Jurkat, Clone E6-1 (cell line): ENCODE measurements around the gene ZNF598. TPM values are rescaled to one million over a fixed set of nuclear protein-coding genes. Genes with fewer than 3 reads are reported as not detected.

ENCODE experiments used
- DNase-seq: peaks from one replicate; pipeline ENCODE4 v3.0.0-alpha.2; 2011; ENCODE audit warnings: low read depth, low spot score
- H3K4me3 ChIP-seq: 2 replicates; pipeline ENCODE4 v1.5.1; 2011; ENCODE audit warnings: mild to moderate bottlenecking, low read length, control low read depth, moderate library complexity
- polyA plus RNA-seq: library from polyadenylated mRNA; unstranded; fragments of >200 nt; gene quantifications from one replicate; pipeline ENCODE4 v1.2.1, GENCODE V29; 2012; ENCODE audit warnings: missing spikeins; ENCODE audit not compliant: insufficient read length, insufficient read depth

Gene ZNF598
- polyA plus RNA-seq = 44.6 TPM

DNA sequence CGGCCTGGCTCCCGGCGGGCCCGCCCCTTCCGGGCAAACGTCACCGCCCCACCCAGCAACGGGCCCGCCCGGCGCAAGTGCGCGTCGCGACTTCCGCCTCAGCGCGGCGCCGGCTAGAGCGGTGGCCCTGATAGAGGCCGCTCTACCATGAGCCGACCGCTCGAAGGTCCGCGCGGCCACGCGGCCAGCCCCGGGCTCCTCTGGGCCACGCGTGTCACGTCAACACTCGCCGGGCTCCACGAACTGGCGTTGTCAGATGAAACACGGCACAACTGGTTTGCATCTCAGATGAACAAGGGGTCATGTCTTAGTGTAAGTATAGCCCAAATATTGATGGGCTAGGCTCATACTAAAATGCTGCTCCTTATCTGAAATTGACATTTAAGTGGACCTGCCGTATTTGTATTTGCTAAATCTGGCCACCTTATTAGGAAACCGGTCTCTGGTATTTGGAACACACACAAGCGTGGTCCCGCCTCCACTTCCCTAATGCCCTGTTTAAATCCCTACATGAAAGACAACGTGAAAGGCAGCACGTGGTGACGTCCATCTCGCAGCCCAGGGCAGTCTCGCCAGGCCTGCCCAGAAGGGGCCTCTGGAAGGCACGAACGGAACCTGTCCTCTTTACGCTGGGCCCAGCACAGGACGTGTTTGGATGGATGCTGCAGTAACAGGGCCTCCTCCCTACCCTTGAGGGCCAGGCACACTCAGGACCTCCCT is at the start of gene ZNF598:
Gene ZNF598 (minus strand): TSS at position 31 of the 720 bp plus-strand sequence.
- peak within 1 kb of the TSS; percentile 78 for H3K4me3 ChIP-seq
- DNase-seq = peak; percentile 56

DNA sequence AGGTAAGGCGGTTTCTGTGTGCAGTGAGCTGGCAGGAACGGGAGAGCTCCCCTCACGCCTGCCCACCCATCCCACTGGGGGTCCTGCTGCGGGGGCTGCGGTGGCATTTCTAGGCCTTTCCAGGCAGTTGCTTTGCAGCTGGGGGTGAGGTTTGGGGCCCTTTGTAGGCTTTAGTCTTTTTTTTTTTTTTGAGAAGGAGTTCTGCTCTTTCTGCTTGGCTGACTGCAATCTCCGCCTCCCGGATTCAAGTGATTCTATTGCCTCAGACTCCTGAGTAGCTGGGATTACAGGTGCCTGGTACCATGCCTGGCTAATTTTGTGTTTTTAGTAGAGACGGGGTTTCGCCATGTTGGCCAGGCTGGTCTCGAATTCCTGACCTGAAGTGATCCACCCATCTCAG is 49.3 kb upstream of the ZNF598 start:
- H3K4me3 ChIP-seq = no peak overlapping the region
- DNase-seq = no peak

DNA sequence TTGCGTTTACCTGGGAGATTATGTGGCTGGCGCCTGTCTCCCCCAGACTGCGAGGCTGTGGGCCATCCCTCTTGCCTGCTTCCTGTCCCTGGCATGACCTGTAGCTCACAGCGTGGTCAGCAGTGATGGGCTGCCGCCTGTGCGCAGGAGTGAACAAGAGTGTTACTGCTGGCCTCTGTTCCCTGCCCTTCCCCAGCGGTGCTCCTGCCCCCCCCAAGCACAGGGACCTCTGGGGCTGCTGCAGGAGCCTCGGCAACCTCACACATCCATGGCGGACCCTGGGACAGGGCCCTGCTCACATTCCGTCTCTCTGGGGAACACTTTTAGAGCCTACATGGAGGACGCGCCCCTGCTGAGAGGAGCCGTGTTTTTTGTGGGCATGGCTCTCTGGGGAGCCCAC is 48.8 kb upstream of the ZNF598 start:
- H3K4me3 ChIP-seq = no peak overlapping the region
- no peak for DNase-seq

DNA sequence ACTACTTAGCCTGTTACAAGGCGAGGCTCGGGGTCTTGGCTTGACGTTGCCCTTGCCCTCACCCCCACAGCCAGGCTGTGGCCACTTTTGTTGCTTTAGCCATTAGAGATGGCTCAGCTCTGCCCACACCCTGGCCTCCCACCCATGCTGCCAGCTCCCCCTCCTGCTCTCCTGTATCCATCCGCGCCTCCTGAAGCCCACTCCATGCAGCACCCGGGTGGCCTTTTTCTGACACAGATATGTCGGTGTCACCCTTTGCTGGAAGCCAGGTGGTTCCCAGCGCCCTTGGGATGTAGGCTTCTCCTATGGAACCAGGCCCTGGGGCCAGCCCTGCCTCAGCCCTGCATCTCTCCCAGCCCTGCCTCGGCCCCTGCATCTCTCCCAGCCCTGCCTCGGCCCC is 47.8 kb upstream of the ZNF598 start:
- H3K4me3 ChIP-seq = no peak overlapping the region
- DNase-seq = no peak

DNA sequence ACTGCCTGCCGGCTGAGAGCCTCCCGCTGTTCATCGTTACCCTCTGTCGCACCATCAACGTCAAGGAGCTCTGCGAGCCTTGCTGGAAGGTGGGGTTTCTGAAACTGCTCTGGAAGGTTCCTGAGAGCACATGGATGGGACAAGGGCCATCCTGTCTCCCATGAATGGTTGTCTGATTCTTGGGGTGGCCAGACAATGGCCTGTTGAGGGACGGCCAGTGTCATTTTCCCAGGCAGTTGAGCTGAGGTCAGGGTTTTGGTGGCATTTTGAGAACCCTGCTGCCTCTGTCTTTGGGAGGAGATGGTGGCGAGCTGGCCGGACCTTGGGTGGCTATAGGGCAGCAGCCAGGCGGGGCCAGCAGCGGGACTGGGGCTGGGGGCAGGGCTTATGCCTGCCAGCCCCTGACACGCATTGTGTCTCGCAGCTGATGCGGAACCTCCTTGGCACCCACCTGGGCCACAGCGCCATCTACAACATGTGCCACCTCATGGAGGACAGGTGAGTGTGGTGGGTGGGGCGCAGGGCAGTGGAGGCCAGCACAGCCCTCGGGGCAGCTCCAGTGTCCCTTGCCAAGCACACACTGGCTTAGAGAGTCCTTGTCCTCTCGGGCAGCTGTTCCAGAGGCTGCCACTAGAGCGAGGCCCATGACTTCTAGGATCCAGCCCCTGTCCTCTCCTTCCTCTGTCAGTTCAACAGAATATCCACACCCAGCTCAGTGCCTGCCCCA is 47.2 kb upstream of the ZNF598 start:
- DNase-seq = no peak

DNA sequence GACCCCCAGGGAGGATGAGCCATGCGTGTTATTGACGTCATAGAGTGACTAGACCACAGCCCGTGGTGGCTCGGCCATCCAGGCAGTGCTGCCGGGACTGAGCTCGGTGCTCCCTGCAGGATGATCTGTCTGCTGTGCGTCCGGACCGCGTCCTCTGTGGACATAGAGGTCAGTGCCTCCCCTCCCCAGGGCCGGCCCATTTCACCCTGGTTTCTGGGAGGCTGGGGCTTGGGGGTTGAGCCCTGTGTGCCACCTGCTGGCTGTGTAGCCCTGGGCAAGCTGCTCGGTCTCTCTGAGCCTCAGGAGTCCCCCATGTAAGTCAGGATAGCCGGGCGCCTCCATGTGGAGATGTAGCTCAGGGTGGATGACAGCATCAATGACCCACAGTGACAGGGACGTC is 46.5 kb upstream of the ZNF598 start:
- DNase-seq = no peak
- no peak overlapping the region for H3K4me3 ChIP-seq

More for the DNA sequence above, 47.2 kb upstream of the ZNF598 start:
- no peak overlapping the region for H3K4me3 ChIP-seq

DNA sequence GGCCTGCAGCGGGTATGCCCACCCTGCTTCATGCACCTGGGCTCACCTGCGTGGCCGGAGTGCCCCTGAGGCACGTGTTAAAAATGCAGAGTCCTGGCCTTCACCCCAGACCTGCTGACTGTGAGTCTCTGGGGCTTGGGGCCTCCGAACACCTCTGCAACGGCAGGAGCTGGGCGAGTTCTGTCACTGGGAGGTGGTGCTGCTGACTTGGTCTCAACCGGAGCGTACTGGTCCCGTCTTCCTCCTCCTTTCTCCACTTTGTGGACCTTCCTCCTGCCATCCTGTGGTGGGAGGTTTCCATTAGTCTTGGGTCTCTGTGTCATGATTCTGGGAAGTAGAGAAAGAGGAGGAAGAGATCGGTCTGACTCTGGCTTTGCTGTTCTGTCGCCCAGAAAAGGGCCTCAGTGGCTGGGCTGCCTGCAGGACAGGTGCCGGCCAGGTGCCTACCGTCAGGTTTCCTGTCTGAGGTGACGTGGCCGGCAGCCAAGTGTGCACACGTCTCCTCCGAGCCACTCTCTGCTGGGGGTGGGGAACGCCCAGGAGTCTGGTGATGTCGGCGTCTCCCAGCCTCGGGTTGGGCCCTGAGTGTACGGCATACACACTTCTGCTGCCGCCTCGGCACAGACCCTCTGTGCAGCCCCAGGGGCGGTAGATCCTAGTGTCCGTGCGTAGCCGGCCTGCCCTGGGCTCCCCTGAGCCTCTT is 45.1 kb upstream of the ZNF598 start:
- no peak for DNase-seq
- H3K4me3 ChIP-seq = no peak overlapping the region

DNA sequence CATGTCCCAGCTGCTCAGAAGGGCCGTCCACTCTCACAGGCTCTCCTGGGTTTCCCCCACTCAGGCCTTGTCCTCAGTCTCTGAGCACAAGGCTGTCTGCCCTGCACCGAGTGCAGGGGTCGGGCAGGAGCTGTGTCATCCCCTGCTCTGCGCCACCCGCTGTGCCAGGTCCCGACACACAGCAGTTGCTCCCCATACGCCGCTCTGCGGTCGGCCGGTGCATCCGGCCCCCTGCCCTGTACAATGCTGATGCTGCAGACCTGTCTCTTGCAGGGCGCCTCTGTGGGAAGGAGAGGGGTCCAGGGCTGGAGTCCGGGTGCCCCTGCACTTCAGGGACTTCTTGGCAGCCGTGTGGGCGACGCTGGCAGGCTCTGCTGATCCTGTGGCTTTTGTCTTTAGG is 44.3 kb upstream of the ZNF598 start:
- no peak overlapping the region for H3K4me3 ChIP-seq
- no peak for DNase-seq

DNA sequence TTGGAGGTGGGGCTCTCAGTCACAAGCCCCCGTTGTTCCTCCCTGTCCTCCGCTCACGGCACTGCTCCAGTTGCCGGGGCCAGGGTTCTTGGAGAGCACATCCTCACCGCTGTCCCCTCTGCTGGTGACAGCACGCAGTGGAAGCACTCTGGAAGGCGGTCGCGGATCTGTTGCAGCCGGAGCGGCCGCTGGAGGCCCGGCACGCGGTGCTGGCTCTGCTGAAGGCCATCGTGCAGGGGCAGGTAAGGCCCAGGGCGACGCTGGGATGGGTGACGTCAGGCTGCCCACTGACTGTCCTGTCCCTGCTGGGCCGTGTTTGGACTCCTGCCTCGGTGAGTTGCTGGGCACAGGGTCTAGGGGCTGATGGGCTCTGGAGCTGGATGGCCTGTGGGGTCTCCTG is 43.6 kb upstream of the ZNF598 start:
- H3K4me3 ChIP-seq = no peak overlapping the region
- no peak for DNase-seq

DNA sequence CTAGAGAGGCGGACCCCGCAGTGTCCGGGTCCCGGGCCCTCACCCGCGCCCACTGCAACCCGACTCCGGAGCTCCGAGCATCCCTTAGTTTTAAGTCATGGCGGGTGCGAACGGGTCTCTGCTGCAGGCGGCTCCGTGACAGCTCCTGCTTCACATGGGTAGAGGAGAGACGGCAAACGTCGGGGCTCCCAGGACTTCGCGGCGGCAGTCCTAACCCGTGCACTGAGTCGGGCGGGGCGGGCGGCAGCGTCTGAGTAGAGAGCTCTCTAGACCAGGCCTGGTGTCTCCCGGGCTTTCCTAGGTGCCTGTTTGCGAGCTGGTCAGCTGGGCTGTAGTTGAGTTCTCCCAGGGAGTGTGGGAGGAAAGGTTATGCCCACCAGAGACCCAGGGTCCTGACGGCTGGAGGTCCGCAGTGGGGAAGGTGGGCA is 38.5 kb upstream of the ZNF598 start:
- peak overlapping the region; percentile 86 for H3K4me3 ChIP-seq
- DNase-seq = no peak

DNA sequence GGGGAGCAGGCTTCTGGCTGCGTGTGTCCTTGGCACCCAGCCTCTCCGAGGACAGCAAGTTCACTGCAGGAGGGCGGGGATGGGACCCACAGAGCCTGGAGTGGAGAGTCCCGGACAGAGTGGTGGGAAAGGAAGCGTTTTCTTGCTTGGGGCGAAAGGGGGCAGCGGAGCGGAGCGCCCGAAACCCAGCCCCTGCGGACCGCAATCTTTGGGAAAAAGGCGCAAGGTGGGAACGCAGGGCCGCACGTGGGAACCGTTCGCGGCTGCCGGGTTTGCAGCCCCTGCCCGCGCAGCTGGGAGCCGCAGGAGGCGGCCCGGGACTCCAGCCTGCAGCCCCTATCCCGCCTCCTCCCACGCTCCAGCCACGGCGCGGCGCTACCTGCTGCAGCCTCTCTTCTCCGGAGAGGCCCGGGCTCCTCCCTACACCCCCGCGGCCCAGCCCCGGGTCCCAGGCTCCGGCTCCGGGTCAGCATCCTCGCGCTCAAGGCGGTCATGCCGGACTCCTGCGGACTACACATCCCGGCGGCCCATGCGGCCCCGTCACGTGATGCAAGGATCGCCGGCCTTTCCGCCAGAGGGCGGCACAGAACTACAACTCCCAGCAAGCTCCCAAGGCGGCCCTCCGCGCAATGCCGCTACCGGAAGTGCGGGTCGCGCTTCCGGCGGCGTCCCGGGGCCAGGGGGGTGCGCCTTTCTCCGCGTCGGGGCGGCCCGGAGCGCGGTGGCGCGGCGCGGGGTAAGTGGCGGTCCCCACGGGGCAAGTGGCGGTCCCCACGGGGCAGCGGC is 37.9 kb upstream of the ZNF598 start, which contains the start of the genes NTHL1 and TSC2:
Gene NTHL1 (minus strand): TSS at position 505 of the 786 bp plus-strand sequence. CDS start 11 bp downstream, at position 494.
Gene TSC2 (plus strand): TSS at position 656 of the 786 bp plus-strand sequence. CDS start 631 bp downstream, outside the sequence.
- H3K4me3 ChIP-seq = peak within 1 kb of the TSS; percentile 86
- peak; percentile 88 for DNase-seq

DNA sequence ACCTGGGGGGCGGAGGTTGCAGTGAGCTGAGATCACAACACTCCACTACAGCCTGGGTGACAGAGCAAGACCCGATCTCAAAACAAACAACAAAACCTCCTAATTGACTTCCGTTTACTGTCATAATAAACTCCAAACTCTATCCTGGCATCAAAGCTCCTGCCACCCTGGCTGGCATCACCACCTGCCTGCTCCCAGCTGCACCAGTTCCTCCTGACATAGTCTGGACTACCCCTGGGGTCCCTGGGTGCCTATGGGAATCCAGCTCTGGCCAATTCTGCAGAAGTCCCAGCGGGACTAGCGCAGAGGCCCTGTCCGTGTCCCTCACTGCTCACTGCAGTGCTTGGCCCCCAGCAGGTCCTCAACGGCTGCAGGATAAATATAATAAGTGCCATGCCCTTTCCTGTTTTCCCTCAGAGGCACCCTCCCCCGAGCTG is 37.3 kb upstream of the ZNF598 start:
- DNase-seq = no peak
- peak overlapping the region; percentile 86 for H3K4me3 ChIP-seq

DNA sequence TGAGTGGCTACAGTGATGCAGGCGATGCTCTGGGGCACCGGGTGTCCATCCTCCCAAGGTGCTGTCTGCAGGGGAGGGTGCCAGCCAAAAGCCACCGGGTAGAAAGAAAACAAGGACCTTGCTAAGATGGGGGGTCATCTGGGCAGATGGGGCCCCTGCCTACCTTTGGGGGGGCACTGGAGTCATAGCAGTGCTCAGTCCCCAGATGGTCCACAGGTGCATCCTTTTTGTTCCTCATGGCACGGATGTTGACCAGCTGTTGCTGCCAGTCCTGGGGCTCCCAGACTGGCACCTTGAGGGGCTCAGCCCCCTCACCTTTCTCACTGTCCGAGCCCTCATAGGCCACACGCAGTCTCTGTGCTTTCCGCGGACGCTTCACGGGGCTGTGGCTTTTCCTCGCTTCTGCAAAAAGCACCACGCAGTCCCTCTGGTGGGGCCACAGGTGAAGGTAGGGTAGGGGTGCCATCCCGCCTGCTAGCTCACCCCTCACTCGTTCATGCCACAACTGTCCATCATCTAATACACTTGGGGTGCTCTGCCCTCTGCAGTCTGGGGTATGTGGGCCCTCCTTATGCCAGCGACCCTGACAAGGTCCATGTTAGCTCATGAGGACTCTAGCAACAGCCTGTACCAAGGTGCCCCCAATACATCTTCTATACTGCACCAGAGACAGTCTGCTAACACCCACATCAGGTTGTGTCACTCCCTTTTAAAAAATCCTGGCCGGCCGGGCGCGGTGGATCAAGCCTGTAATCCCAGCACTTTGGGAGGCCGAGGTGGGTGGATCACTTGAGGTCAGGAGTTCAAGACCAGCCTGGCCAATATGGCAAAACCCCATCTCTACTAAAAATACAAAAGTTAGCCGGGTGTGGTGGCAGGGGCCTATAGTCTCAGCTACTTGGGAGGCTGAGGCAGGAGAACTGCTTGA is 36.6 kb upstream of the ZNF598 start:
- peak overlapping the region; percentile 86; the same call in 1 of the 2 replicates for H3K4me3 ChIP-seq
- DNase-seq = no peak

DNA sequence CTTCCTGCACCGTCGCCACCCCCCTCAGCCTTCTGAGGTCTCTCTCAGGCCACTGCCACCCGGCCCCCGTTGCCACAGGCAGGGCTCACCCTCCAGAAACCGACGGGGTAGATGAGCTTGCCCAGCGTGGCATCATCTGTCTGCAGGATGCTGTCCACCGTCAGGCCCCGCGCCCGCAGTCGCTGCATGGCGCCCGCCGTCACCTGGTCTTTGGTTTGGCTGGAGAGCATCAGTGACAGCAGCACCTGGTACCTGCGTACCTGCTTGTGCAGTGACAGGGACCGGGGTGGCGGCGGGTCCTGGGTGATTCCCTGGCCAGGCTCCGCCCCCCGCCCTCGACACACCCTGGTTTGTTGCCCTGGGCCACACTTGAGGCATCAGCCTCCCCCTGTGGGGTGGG is 34.9 kb upstream of the ZNF598 start:
- no peak for DNase-seq
- H3K4me3 ChIP-seq = no peak overlapping the region

DNA sequence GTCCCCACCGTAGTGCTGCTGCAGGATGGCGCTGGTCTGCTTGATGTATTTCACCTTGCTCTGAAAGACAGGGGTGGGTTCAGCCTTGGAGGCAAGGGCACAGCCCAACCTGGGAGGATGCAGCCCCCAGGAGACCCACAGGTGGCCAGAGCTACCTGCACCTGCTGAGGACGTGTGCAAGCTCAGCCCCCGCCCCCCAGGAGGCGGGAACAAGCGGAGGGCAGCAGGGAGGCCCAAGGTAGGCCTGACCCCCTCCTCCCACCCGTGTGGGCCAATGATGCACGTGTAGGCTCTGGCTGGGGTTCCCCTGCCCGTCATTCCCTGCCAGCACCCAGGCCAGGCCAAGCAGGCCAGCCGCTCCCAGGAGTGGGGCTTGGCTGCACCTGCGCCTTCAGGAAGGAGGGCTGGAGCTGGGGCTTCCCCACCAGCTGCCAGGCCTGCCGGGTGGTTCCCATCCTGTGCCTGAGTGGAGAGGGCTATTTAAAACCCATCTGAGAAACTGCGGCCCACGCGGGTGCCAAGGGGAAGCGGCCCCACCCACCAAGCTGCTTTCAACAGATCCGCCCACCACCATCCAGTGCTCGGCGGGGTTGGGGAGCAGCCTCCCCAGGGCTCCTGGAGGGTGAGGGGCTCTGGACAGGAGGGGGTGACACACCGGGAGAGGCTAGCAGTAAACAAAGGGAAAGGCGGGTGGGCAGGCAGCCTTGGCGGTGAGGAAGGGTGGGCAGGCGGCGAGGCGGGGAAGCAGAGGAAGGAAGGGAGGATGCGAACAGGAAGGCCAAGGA is 34.2 kb upstream of the ZNF598 start:
- no peak overlapping the region for H3K4me3 ChIP-seq
- DNase-seq = no peak

DNA sequence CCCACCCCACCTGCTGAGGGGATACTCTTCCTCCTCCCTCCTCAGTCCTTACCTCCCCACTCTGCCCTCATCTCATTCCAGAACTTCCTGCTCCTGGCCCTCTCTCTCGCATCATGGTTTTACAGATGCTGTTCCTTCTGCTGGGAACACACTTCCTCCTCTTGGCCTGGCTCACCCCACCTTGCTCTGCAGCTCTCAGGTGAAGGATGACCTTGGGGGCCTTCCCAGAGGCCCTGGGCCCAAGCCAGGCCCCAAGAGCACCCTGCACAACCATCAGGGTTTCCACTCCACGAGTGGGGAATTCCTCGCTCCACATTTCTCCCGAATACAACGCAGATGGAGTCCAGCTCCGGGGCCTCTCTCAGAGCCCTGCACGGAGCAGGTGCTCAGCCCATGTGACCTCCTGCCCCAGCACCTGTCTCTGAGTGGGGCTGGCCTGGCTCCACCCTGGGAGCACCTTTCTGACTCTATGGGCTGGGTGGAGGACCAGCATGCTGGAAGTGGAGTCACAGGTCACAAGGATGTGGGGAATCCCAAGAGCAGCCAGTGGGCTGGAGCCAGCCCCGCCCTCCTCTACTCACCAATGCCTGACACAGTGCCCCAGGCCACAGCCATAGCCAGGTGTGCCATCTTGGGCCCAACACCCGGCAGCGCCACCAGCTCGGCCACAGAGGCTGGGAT is 33.5 kb upstream of the ZNF598 start:
- DNase-seq = no peak
- no peak overlapping the region for H3K4me3 ChIP-seq
